Measurements from ENCODE around the gene TNFRSF14. TPM values are rescaled to one million over a fixed set of nuclear protein-coding genes. Genes with fewer than 3 reads are reported as not detected.

Gene TNFRSF14
- total RNA-seq, 1 experiment from 2014 or later: 1.5 TPM

DNA sequence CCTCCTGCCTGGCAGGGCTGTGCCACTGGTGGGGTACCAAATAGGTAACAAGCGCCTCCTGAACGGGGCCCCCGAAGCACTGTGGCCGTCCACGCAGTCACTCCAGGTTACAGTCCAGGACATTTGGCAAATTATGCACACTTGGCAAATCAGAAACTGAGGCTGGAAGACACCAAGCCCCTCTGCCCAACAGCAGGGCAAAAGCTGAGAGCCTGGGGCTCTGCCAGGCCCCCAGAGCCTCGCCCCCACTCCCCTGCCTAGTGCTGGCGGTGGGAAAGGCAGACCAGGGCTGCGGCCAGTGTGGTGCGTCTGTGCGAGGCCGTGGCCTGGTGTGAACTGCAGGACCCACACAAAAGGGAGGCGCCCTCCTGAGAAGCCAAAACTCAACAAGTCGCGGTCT lies 39.2 kb upstream of the TNFRSF14 start:
- Histone ChIP-seq H3K4me3 (ENCODE audit: low read depth, low read length) (no peak overlapping the region), H3K36me3 (ENCODE audit: control insufficient read depth, insufficient read depth, low read length) (no peaks in the 10 kb centered on the region), H3K9me3 (no peaks in the 10 kb centered on the region), H3K27me3 (replicated peaks; ENCODE audit: control insufficient read depth, insufficient read depth, low read length) (no peaks in the 10 kb centered on the region), H3K4me1 (no peaks in the 10 kb centered on the region)
- Mint-ChIP-seq H3K9me3 (ENCODE audit: unreplicated experiment) (no peaks in the 10 kb centered on the region), H3K4me3 (ENCODE audit: unreplicated experiment) (no peak overlapping the region), H3K36me3 (ENCODE audit: insufficient read depth, unreplicated experiment) (peaks cover 6% of the 10 kb centered on the region), H3K4me1 (ENCODE audit: low read depth, unreplicated experiment) (no peaks in the 10 kb centered on the region), H3K27me3 (ENCODE audit: insufficient read depth, unreplicated experiment) (no peaks in the 10 kb centered on the region), H3K27ac (ENCODE audit: unreplicated experiment) (no peak overlapping the region)
- no peak for DNase-seq
- ChIA-PET POLR2A (no interaction called here), CTCF (no interaction called here)
- TF ChIP-seq, protein P1, sequence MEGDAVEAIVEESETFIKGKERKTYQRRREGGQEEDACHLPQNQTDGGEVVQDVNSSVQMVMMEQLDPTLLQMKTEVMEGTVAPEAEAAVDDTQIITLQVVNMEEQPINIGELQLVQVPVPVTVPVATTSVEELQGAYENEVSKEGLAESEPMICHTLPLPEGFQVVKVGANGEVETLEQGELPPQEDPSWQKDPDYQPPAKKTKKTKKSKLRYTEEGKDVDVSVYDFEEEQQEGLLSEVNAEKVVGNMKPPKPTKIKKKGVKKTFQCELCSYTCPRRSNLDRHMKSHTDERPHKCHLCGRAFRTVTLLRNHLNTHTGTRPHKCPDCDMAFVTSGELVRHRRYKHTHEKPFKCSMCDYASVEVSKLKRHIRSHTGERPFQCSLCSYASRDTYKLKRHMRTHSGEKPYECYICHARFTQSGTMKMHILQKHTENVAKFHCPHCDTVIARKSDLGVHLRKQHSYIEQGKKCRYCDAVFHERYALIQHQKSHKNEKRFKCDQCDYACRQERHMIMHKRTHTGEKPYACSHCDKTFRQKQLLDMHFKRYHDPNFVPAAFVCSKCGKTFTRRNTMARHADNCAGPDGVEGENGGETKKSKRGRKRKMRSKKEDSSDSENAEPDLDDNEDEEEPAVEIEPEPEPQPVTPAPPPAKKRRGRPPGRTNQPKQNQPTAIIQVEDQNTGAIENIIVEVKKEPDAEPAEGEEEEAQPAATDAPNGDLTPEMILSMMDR (IDR thresholded peaks at IDR 0.05; ENCODE audit: insufficient read depth in 1 of 2, low read depth in 1 of 2, low read length in 1 of 2, severe bottlenecking in 1 of 2, unreplicated experiment in 1 of 2): no peak
- BruUV-seq (replicated peaks): no TSS peak
- intact Hi-C loops (cut with micrococcal nuclease; ENCODE audit: unreplicated experiment): no loop called here

DNA sequence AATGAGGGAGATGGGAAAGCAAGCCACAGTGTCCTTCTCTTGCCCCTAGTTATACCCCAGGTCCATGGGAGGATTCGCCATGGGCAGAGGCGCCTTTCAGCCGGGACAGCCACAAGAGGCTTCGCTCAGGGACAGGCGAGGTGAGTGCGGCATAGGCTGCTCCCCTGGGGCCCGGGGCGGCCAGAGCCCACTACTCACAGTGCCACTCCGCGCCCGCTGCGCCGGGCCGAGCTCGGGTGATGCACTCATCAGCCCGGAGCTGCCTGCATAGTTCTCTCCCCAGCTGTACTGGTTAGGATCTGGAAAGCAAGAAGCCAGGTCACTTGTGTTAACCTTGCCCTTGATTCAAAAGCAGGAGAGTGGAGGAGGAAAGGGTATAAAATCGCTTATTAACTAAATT lies 38.2 kb upstream of the TNFRSF14 start:
- POLR2A ChIA-PET: no interaction called here
- H3K36me3 ChIP-seq (ENCODE audit: control insufficient read depth, insufficient read depth, low read length): no peaks in the 10 kb centered on the region
- peaks cover 6% of the 10 kb centered on the region for H3K36me3 Mint-ChIP-seq (ENCODE audit: insufficient read depth, unreplicated experiment)

DNA sequence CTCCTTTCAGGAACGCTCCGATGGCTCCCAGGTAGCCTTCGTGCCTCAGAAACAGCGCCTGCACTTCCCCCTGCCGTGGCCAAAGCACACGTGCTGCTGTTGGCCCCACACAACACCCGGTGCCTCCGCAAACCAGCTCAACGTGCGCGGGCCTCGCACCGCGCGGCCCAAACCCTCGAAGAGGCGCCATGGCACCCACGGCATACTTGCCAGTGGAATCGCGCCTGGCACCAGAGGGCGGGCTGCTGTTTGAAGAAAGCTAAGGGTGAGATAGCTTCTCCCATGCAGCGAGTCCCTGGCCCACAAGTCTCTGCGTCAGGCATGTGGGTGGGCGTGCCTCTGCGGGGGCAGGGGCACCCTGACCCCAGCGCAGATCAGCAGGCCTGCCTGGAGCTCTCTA lies 37.6 kb upstream of the TNFRSF14 start:
- Histone ChIP-seq H3K9me3 (no peaks in the 10 kb centered on the region), H3K4me3 (ENCODE audit: low read depth, low read length) (no peak overlapping the region), H3K4me1 (no peaks in the 10 kb centered on the region), H3K27me3 (replicated peaks; ENCODE audit: control insufficient read depth, insufficient read depth, low read length) (no peaks in the 10 kb centered on the region), H3K36me3 (ENCODE audit: control insufficient read depth, insufficient read depth, low read length) (no peaks in the 10 kb centered on the region)
- H3K9me3 Mint-ChIP-seq (ENCODE audit: unreplicated experiment): no peaks in the 10 kb centered on the region
- no peak overlapping the region for H3K4me3 Mint-ChIP-seq (ENCODE audit: unreplicated experiment)
- H3K4me1 Mint-ChIP-seq (ENCODE audit: low read depth, unreplicated experiment): no peaks in the 10 kb centered on the region
- no peak overlapping the region for H3K27ac Mint-ChIP-seq (ENCODE audit: unreplicated experiment)
- DNase-seq: no peak
- no TSS peak for BruUV-seq (replicated peaks)
- ChIA-PET CTCF (no interaction called here), POLR2A (no interaction called here)
- TF ChIP-seq, protein P1 (IDR thresholded peaks at IDR 0.05; ENCODE audit: insufficient read depth in 1 of 2, low read depth in 1 of 2, low read length in 1 of 2, severe bottlenecking in 1 of 2, unreplicated experiment in 1 of 2): no peak
- intact Hi-C loops (cut with micrococcal nuclease; ENCODE audit: unreplicated experiment): no loop called here
- H3K27me3 Mint-ChIP-seq (ENCODE audit: insufficient read depth, unreplicated experiment): no peaks in the 10 kb centered on the region
- H3K36me3 Mint-ChIP-seq (ENCODE audit: insufficient read depth, unreplicated experiment): peaks cover 6% of the 10 kb centered on the region

More for the DNA sequence above, 38.2 kb upstream of the TNFRSF14 start:
- intact Hi-C loops (cut with micrococcal nuclease; ENCODE audit: unreplicated experiment): no loop called here
- CTCF ChIA-PET: no interaction called here
- Histone ChIP-seq H3K27me3 (replicated peaks; ENCODE audit: control insufficient read depth, insufficient read depth, low read length) (no peaks in the 10 kb centered on the region), H3K4me3 (ENCODE audit: low read depth, low read length) (no peak overlapping the region), H3K9me3 (no peaks in the 10 kb centered on the region), H3K4me1 (no peaks in the 10 kb centered on the region)
- Mint-ChIP-seq H3K27ac (ENCODE audit: unreplicated experiment) (no peak overlapping the region), H3K27me3 (ENCODE audit: insufficient read depth, unreplicated experiment) (no peaks in the 10 kb centered on the region), H3K4me3 (ENCODE audit: unreplicated experiment) (no peak overlapping the region), H3K4me1 (ENCODE audit: low read depth, unreplicated experiment) (no peaks in the 10 kb centered on the region), H3K9me3 (ENCODE audit: unreplicated experiment) (no peaks in the 10 kb centered on the region)
- DNase-seq: no peak
- BruUV-seq (replicated peaks): no TSS peak
- TF ChIP-seq, protein P1 (IDR thresholded peaks at IDR 0.05; ENCODE audit: insufficient read depth in 1 of 2, low read depth in 1 of 2, low read length in 1 of 2, severe bottlenecking in 1 of 2, unreplicated experiment in 1 of 2): no peak

Measured in Caco-2 (cell line).